ENCODE data around the gene MAP2K3.
"Not testable (repeated sequence)": the region's sequence is repeated elsewhere in the genome, so short reads cannot be mapped to it uniquely, and the experiment has no call there.

- TF ChIP-seq, protein P1, sequence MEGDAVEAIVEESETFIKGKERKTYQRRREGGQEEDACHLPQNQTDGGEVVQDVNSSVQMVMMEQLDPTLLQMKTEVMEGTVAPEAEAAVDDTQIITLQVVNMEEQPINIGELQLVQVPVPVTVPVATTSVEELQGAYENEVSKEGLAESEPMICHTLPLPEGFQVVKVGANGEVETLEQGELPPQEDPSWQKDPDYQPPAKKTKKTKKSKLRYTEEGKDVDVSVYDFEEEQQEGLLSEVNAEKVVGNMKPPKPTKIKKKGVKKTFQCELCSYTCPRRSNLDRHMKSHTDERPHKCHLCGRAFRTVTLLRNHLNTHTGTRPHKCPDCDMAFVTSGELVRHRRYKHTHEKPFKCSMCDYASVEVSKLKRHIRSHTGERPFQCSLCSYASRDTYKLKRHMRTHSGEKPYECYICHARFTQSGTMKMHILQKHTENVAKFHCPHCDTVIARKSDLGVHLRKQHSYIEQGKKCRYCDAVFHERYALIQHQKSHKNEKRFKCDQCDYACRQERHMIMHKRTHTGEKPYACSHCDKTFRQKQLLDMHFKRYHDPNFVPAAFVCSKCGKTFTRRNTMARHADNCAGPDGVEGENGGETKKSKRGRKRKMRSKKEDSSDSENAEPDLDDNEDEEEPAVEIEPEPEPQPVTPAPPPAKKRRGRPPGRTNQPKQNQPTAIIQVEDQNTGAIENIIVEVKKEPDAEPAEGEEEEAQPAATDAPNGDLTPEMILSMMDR (IDR thresholded peaks at IDR 0.05) = not testable (repeated sequence)
- not testable (repeated sequence) for TF ChIP-seq POLR2A (IDR thresholded peaks at IDR 0.05)
Observed at GRCh38 chr17:21318856-21319255, 34.3 kb downstream of the MAP2K3 start.

Data from right lobe of liver (tissue), 4 donors.